ENCODE data around the gene EXOC4. TPM values are rescaled to one million over a fixed set of nuclear protein-coding genes. Genes with fewer than 3 reads are reported as not detected.

The EXOC4 gene
- total and polyA plus RNA-seq, 7 experiments from 2014 or later: 44.1 to 106 (median 74.2) TPM

DNA sequence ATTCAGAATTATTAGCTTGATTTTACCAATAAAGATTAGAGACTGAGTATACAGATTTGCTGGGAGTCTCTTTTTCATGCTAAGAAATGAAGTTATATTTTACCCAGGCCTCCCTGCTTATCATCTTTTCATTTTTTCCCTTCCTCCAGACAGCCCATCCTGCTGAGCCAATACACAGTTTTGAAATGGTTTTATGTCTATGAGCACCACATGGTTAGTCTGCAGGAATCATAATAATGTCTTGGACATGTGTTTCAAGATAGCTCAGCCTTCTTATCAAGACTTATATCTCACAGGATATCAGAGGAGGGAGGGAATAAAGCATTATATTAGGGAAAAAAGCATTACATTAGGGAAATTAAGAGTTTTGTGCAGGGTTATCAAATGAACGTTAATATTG lies 157.1 kb downstream of the EXOC4 start:
- H3K4me1 ChIP-seq (ENCODE audit: control insufficient read depth in 2 of 2, insufficient read depth in 2 of 2, low read length in 2 of 2): no peaks in the 10 kb centered on the region
- ChIA-PET POLR2A (no interaction called here), CTCF (no interaction called here)
- Mint-ChIP-seq H3K27ac (no peak overlapping the region), H3K27me3 (no peaks in the 10 kb centered on the region), H3K36me3 (peaks cover 7 to 26% (median 10%) of the 10 kb centered on the region in 5 donors), H3K4me1 (peaks cover 0 to 29% (median 18%) of the 10 kb centered on the region in 7 donors), H3K9me3 (peaks cover 0 to 7% (median 0%) of the 10 kb centered on the region in 11 donors), H3K4me3 (no peak overlapping the region)
- DNase-seq: no peak
- H3K9me3 ChIP-seq (ENCODE audit: control insufficient read depth in 2 of 3, low read length in 3 of 3): no peaks in the 10 kb centered on the region
- ATAC-seq: no peak
- intact Hi-C loops (cut with micrococcal nuclease): no loop called here
- no peaks in the 10 kb centered on the region for H3K27me3 ChIP-seq (ENCODE audit: control insufficient read depth in 2 of 2, insufficient read depth in 2 of 2, low read length in 2 of 2)
- H3K27ac ChIP-seq (ENCODE audit: low read depth, low read length): no peak overlapping the region
- no peak overlapping the region for H3K4me3 ChIP-seq (ENCODE audit: low read length)
- H3K36me3 ChIP-seq (ENCODE audit: control insufficient read depth in 2 of 3, insufficient read depth in 3 of 3, low read length in 3 of 3): no peaks in the 10 kb centered on the region

DNA sequence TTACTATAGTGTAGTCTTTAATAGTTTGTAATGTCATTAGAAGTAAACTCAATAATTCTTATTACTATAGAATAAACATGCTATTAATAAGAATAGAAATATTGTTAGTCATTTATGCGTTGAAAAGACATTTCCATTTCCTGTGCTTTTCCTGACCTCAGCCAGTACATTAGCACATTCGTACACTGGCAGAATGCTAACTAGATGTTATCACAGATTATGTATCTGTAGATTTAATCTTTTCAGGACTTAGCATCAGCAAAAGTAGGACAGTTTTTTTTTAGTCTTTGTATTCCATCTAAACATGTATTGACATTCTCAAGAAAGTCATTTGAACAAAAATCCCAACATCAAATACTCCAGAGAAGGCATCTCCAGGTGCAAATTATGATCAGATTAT lies 158.5 kb downstream of the EXOC4 start:
- H3K9me3 ChIP-seq (ENCODE audit: control insufficient read depth in 2 of 3, low read length in 3 of 3): no peaks in the 10 kb centered on the region
- Mint-ChIP-seq H3K4me3 (no peak overlapping the region), H3K36me3 (peaks cover 8 to 22% (median 9%) of the 10 kb centered on the region in 5 donors), H3K4me1 (peaks cover 0 to 29% (median 15%) of the 10 kb centered on the region in 7 donors), H3K27me3 (no peaks in the 10 kb centered on the region), H3K9me3 (peaks cover 0 to 7% (median 0%) of the 10 kb centered on the region in 11 donors), H3K27ac (no peak overlapping the region)
- ChIA-PET POLR2A (no interaction called here), CTCF (no interaction called here)
- ATAC-seq (no peak), DNase-seq (no peak)
- intact Hi-C loops (cut with micrococcal nuclease): no loop called here
- H3K4me3 ChIP-seq (ENCODE audit: low read length): no peak overlapping the region
- no peaks in the 10 kb centered on the region for H3K36me3 ChIP-seq (ENCODE audit: control insufficient read depth in 2 of 3, insufficient read depth in 3 of 3, low read length in 3 of 3)
- H3K27me3 ChIP-seq (ENCODE audit: control insufficient read depth in 2 of 2, insufficient read depth in 2 of 2, low read length in 2 of 2): no peaks in the 10 kb centered on the region
- H3K4me1 ChIP-seq (ENCODE audit: control insufficient read depth in 2 of 2, insufficient read depth in 2 of 2, low read length in 2 of 2): no peaks in the 10 kb centered on the region
- no peak overlapping the region for H3K27ac ChIP-seq (ENCODE audit: low read depth, low read length)

- ChIA-PET POLR2A (no interaction called here), CTCF (no interaction called here)
- no peak for DNase-seq
- Histone ChIP-seq H3K4me3 (ENCODE audit: low read length) (no peak overlapping the region), H3K4me1 (ENCODE audit: control insufficient read depth in 2 of 2, insufficient read depth in 2 of 2, low read length in 2 of 2) (no peaks in the 10 kb centered on the region), H3K27ac (ENCODE audit: low read depth, low read length) (no peak overlapping the region), H3K9me3 (ENCODE audit: control insufficient read depth in 2 of 3, low read length in 3 of 3) (no peaks in the 10 kb centered on the region), H3K36me3 (ENCODE audit: control insufficient read depth in 2 of 3, insufficient read depth in 3 of 3, low read length in 3 of 3) (no peaks in the 10 kb centered on the region), H3K27me3 (ENCODE audit: control insufficient read depth in 2 of 2, insufficient read depth in 2 of 2, low read length in 2 of 2) (no peaks in the 10 kb centered on the region)
- peaks cover 0 to 6% (median 0%) of the 10 kb centered on the region in 11 donors for H3K9me3 Mint-ChIP-seq
- H3K4me3 Mint-ChIP-seq: no peak overlapping the region
- H3K27me3 Mint-ChIP-seq: no peaks in the 10 kb centered on the region
- no peak overlapping the region for H3K27ac Mint-ChIP-seq
- intact Hi-C loops (cut with micrococcal nuclease): no loop called here
- H3K4me1 Mint-ChIP-seq: peaks cover 0 to 29% (median 15%) of the 10 kb centered on the region in 7 donors
- peaks cover 4 to 24% (median 7%) of the 10 kb centered on the region in 5 donors for H3K36me3 Mint-ChIP-seq
- no peak for ATAC-seq
These were observed 160.1 kb downstream of the EXOC4 start for GRCh38 chr7:133412942-133413341.

DNA sequence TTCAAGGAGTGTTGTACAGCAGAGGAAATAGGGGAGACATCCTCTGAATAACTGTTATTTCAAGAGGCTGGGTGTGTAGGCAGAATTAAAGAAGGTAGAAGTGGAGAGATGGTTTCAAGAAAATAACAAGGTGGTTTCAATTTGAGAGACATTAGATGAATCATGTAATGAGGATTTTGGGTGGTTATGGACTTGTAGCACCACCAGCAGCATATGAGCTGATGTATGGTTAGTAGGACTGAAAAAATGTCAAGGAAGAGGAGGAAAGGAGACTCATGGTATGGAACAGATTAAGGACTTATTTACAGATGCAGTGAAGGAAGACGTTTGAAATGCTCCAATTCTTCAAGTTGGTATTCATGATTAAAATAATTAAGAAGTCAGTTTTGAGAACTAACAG lies 166.2 kb downstream of the EXOC4 start:
- ChIA-PET POLR2A (no interaction called here), CTCF (no interaction called here)
- intact Hi-C loops (cut with micrococcal nuclease): no loop called here
- no peak overlapping the region for H3K4me3 Mint-ChIP-seq
- Histone ChIP-seq H3K9me3 (ENCODE audit: control insufficient read depth in 2 of 3, low read length in 3 of 3) (peaks cover 0 to 4% (median 0%) of the 10 kb centered on the region in 3 experiments), H3K4me3 (ENCODE audit: low read length) (no peak overlapping the region), H3K36me3 (ENCODE audit: control insufficient read depth in 2 of 3, insufficient read depth in 3 of 3, low read length in 3 of 3) (no peaks in the 10 kb centered on the region), H3K4me1 (ENCODE audit: control insufficient read depth in 2 of 2, insufficient read depth in 2 of 2, low read length in 2 of 2) (no peaks in the 10 kb centered on the region), H3K27ac (ENCODE audit: low read depth, low read length) (no peak overlapping the region), H3K27me3 (ENCODE audit: control insufficient read depth in 2 of 2, insufficient read depth in 2 of 2, low read length in 2 of 2) (no peaks in the 10 kb centered on the region)
- no peak for ATAC-seq
- peaks cover 8 to 39% (median 31%) of the 10 kb centered on the region in 5 donors for H3K36me3 Mint-ChIP-seq
- no peak for DNase-seq
- no peaks in the 10 kb centered on the region for H3K27me3 Mint-ChIP-seq
- H3K4me1 Mint-ChIP-seq: peaks cover 0 to 19% (median 5%) of the 10 kb centered on the region in 7 donors
- peaks cover 0 to 14% (median 3%) of the 10 kb centered on the region in 11 donors for H3K9me3 Mint-ChIP-seq
- H3K27ac Mint-ChIP-seq: no peak overlapping the region

DNA sequence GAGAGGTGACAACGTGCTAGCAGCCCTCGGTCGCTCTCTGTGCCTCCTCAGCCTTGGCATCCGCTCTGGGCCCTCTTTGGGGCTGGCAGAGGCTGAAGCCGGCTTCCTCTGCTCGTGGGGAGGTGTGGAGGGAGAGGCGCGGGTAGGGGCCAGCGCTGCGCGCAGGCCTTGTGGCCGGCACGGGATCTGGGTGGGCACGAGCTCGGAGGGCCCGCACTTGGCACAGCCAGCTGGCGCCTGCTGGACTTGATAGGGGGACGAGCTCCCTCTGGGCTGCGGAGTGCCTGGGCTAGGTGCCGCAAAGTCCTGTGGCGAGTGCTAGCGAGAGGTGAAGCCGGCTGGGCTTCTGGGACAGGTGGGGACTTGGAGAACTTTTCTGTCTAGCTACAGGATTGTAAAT lies 170.7 kb downstream of the EXOC4 start:
- Mint-ChIP-seq H3K4me3 (no peak overlapping the region), H3K27me3 (no peaks in the 10 kb centered on the region), H3K36me3 (peaks cover 16 to 50% (median 38%) of the 10 kb centered on the region in 5 donors), H3K9me3 (peaks cover 0 to 16% (median 7%) of the 10 kb centered on the region in 11 donors), H3K4me1 (peaks cover 4 to 47% (median 34%) of the 10 kb centered on the region in 7 donors), H3K27ac (no peak overlapping the region)
- ChIA-PET CTCF (no interaction called here), POLR2A (no interaction called here)
- intact Hi-C loops (cut with micrococcal nuclease): no loop called here
- H3K36me3 ChIP-seq (ENCODE audit: control insufficient read depth in 2 of 3, insufficient read depth in 3 of 3, low read length in 3 of 3): no peaks in the 10 kb centered on the region
- H3K27me3 ChIP-seq (ENCODE audit: control insufficient read depth in 2 of 2, insufficient read depth in 2 of 2, low read length in 2 of 2): no peaks in the 10 kb centered on the region
- no peak for DNase-seq
- ATAC-seq: no peak
- no peaks in the 10 kb centered on the region for H3K4me1 ChIP-seq (ENCODE audit: control insufficient read depth in 2 of 2, insufficient read depth in 2 of 2, low read length in 2 of 2)
- peaks cover 0 to 4% (median 0%) of the 10 kb centered on the region in 3 experiments for H3K9me3 ChIP-seq (ENCODE audit: control insufficient read depth in 2 of 3, low read length in 3 of 3)
- no peak overlapping the region for H3K27ac ChIP-seq (ENCODE audit: low read depth, low read length)
- no peak overlapping the region for H3K4me3 ChIP-seq (ENCODE audit: low read length)

- ChIA-PET POLR2A (no interaction called here), CTCF (no interaction called here)
- Mint-ChIP-seq H3K4me1 (peaks cover 5 to 48% (median 45%) of the 10 kb centered on the region in 7 donors), H3K9me3 (peaks cover 0 to 9% (median 0%) of the 10 kb centered on the region in 11 donors), H3K4me3 (no peak overlapping the region), H3K27ac (peak overlapping the region in 1 of 9 donors; percentile 37), H3K27me3 (no peaks in the 10 kb centered on the region), H3K36me3 (peaks cover 10 to 35% (median 20%) of the 10 kb centered on the region in 5 donors)
- Histone ChIP-seq H3K27ac (ENCODE audit: low read depth, low read length) (no peak overlapping the region), H3K9me3 (ENCODE audit: control insufficient read depth in 2 of 3, low read length in 3 of 3) (peaks cover 0 to 3% (median 0%) of the 10 kb centered on the region in 3 experiments), H3K27me3 (ENCODE audit: control insufficient read depth in 2 of 2, insufficient read depth in 2 of 2, low read length in 2 of 2) (no peaks in the 10 kb centered on the region), H3K4me3 (ENCODE audit: low read length) (no peak overlapping the region), H3K36me3 (ENCODE audit: control insufficient read depth in 2 of 3, insufficient read depth in 3 of 3, low read length in 3 of 3) (no peaks in the 10 kb centered on the region), H3K4me1 (ENCODE audit: control insufficient read depth in 2 of 2, insufficient read depth in 2 of 2, low read length in 2 of 2) (no peaks in the 10 kb centered on the region)
- intact Hi-C loops (cut with micrococcal nuclease): no loop called here
- DNase-seq (no peak), ATAC-seq (no peak)
These were observed 175.4 kb downstream of the EXOC4 start for GRCh38 chr7:133428326-133428725.

- Histone ChIP-seq H3K4me3 (ENCODE audit: low read length) (no peak overlapping the region), H3K27ac (ENCODE audit: low read depth, low read length) (no peak overlapping the region), H3K27me3 (ENCODE audit: control insufficient read depth in 2 of 2, insufficient read depth in 2 of 2, low read length in 2 of 2) (no peaks in the 10 kb centered on the region), H3K9me3 (ENCODE audit: control insufficient read depth in 2 of 3, low read length in 3 of 3) (no peaks in the 10 kb centered on the region), H3K4me1 (ENCODE audit: control insufficient read depth in 2 of 2, insufficient read depth in 2 of 2, low read length in 2 of 2) (no peaks in the 10 kb centered on the region), H3K36me3 (ENCODE audit: control insufficient read depth in 2 of 3, insufficient read depth in 3 of 3, low read length in 3 of 3) (no peaks in the 10 kb centered on the region)
- POLR2A ChIA-PET: no interaction called here
- Mint-ChIP-seq H3K4me1 (peaks cover 5 to 48% (median 45%) of the 10 kb centered on the region in 7 donors), H3K9me3 (peaks cover 0 to 9% (median 0%) of the 10 kb centered on the region in 11 donors), H3K4me3 (no peak overlapping the region), H3K36me3 (peaks cover 10 to 33% (median 19%) of the 10 kb centered on the region in 5 donors), H3K27ac (peak overlapping the region in 2 of 9 donors; percentile 4 to 17), H3K27me3 (no peaks in the 10 kb centered on the region)
- CTCF ChIA-PET: no interaction called here
- intact Hi-C loops (cut with micrococcal nuclease): no loop called here
- DNase-seq (no peak), ATAC-seq (no peak)
These were observed 176.0 kb downstream of the EXOC4 start for GRCh38 chr7:133428876-133429275.

Measured in naive thymus-derived CD4-positive, alpha-beta T cell (primary cell).